HepG2 (cell line): ENCODE data around the gene CNBD2. TPM values are rescaled to one million over a fixed set of nuclear protein-coding genes. Genes with fewer than 3 reads are reported as not detected.
"Not testable (repeated sequence)": the region's sequence is repeated elsewhere in the genome, so short reads cannot be mapped to it uniquely, and the experiment has no call there.

ENCODE experiments used
- ATAC-seq: fragments of 200-7000 bp; cut with Tn5 transposase; 3 replicates; pipeline ENCODE4 v1.9.1; 2020; ENCODE audit warnings: mild to moderate bottlenecking, moderate library complexity
- BruUV-seq: library from RNA; stranded (reverse); fragments of 400-500 nt; replicated peaks from 2 replicates; lab custom pipeline; 2021; lab: Mats Ljungman, UMichigan
- CTCF ChIA-PET: fragments of 300-600 bp; formaldehyde crosslinking; extraction: SDS; loops from one replicate; lab custom pipeline; 2021; ENCODE audit warnings: low total read pairs, inconsistent platforms, low intra/inter-chr PET ratio; lab: Yijun Ruan, JAX
- POLR2A ChIA-PET: fragments of 350-600 bp; sonication (Branson Sonifier 250); formaldehyde crosslinking; loops from one replicate; lab custom pipeline; 2020; ENCODE audit warnings: antibody characterized with exemption, inconsistent platforms; lab: Yijun Ruan, JAX
- DNase-seq: peaks from one replicate; pipeline ENCODE4 v3.0.0-alpha.2; 2015; ENCODE audit warnings: low spot score
- FAIRE-seq: peaks from 3 replicates; lab custom pipeline; 2011; peaks lifted over from hg19 to GRCh38; lab: Jason Lieb, UNC
- H2AFZ ChIP-seq: one replicate; pipeline ENCODE4 v1.6.1; 2011; ENCODE audit warnings: low read length, inconsistent platforms
- H3K27ac ChIP-seq: fragments of 300-600 bp; 3 replicates; pipeline ENCODE4 v1.8.0; 2011; ENCODE audit warnings: mixed run types, mild to moderate bottlenecking, mixed read lengths, low read length, inconsistent platforms; ENCODE audit not compliant: insufficient read depth; ENCODE audit errors: extremely low read length
- H3K27me3 ChIP-seq, 2 experiments: fragments of 200-600 bp in 1 of 2; 2 replicates in 1 of 2; 3 replicates in 1 of 2; pipeline versions ENCODE4 v1.6.0 to v1.8.0; 2011; ENCODE audit warnings: low read length in 2 of 2, mild to moderate bottlenecking in 2 of 2, moderate library complexity in 2 of 2, inconsistent platforms in 1 of 2; ENCODE audit not compliant: insufficient read depth in 2 of 2, control insufficient read depth in 1 of 2
- H3K36me3 ChIP-seq, 2 experiments: fragments of 200-600 bp in 1 of 2; replicated peaks in 1 of 2; 2 replicates in 1 of 2; 3 replicates in 1 of 2; pipeline versions ENCODE4 v1.5.1 to v1.8.0; 2011; ENCODE audit warnings: low read length in 2 of 2, inconsistent platforms in 1 of 2; ENCODE audit not compliant: insufficient read depth in 2 of 2, control insufficient read depth in 1 of 2
- H3K4me1 ChIP-seq: 2 replicates; pipeline ENCODE4 v1.5.1; 2012; ENCODE audit warnings: low read length, inconsistent platforms; ENCODE audit not compliant: insufficient read depth
- H3K4me2 ChIP-seq: 2 replicates; pipeline ENCODE4 v1.6.0; 2011; ENCODE audit warnings: low read depth, low read length, inconsistent platforms
- H3K4me3 ChIP-seq, 3 experiments: fragments of 200-600 bp in 1 of 3; sonication (generic), shearing (Covaris generic) in 1 of 3; replicated peaks in 1 of 3; 2 replicates each; pipeline ENCODE4 v1.5.1; 2011 to 2016; ENCODE audit warnings: low read length in 3 of 3, inconsistent platforms in 2 of 3, low read depth in 2 of 3, mild to moderate bottlenecking in 2 of 3, control low read depth in 1 of 3, mixed read lengths in 1 of 3; ENCODE audit not compliant: insufficient read depth in 1 of 3
- H3K79me2 ChIP-seq: one replicate; pipeline ENCODE4 v1.6.1; 2011; ENCODE audit warnings: low read length, inconsistent platforms; ENCODE audit not compliant: insufficient read depth
- H3K9ac ChIP-seq: 2 replicates; pipeline ENCODE4 v1.6.0; 2011; ENCODE audit warnings: mild to moderate bottlenecking, low read depth, low read length, inconsistent platforms; ENCODE audit not compliant: insufficient read depth
- H3K9me3 ChIP-seq: 2 replicates; pipeline ENCODE4 v1.5.1; 2012; ENCODE audit warnings: mild to moderate bottlenecking, low read length
- H4K20me1 ChIP-seq: 2 replicates; pipeline ENCODE4 v1.6.0; 2011; ENCODE audit warnings: inconsistent platforms, mild to moderate bottlenecking, low read length, moderate library complexity; ENCODE audit not compliant: insufficient read depth
- DPF2 ChIP-seq: sonication (generic); formaldehyde crosslinking; IDR thresholded peaks from 2 replicates; pipeline ENCODE4 v1.4.0; 2020; ENCODE audit warnings: mild to moderate bottlenecking, low read depth, missing genetic modification reagents, borderline replicate concordance
- MAFF ChIP-seq: IDR thresholded peaks from 2 replicates; pipeline ENCODE4 v1.6.1; 2011; ENCODE audit warnings: low read depth, low read length, improper control_type of control experiment
- MAFK ChIP-seq, 2 experiments: IDR thresholded peaks in 1 of 2; conservative IDR thresholded peaks in 1 of 2; 2 replicates each; pipeline ENCODE4 v1.6.1; 2011; ENCODE audit warnings: improper control_type of control experiment in 2 of 2, low read length in 2 of 2
- SRSF9 ChIP-seq: fragments of 200-400 bp; formaldehyde crosslinking; IDR thresholded peaks from 2 replicates; pipeline ENCODE4 v1.6.1; 2018; ENCODE audit warnings: borderline replicate concordance, mild to moderate bottlenecking, low read depth, low read length; ENCODE audit not compliant: insufficient read depth, poor library complexity, severe bottlenecking
- WGBS: methylation state at CpG from one replicate; pipeline ENCODE4 v1.1.6; 2017; ENCODE audit warnings: low lambda C conversion rate; 5-methylcytosine and 5-hydroxymethylcytosine counted together
- in situ Hi-C: cut with HindIII; loops from 2 replicates; pipeline ENCODE4 v1.10.0; 2017; ENCODE audit warnings: low pct_unique_long_range_greater_than_20kb; ENCODE audit not compliant: extremely low pct_ligation_motif_present
- intact Hi-C: fragments of 100-400 bp; cut with micrococcal nuclease; formaldehyde crosslinking; loops from one replicate; pipeline ENCODE4 v1.10.0; 2022; ENCODE audit not compliant: unreplicated experiment
- polyA plus RNA-seq, 8 experiments: library from polyadenylated mRNA; depleted of rRNA in 3 of 8; stranded (reverse) in 7 of 8; unstranded in 1 of 8; fragments of >200 nt; fragmentation: Illumina TruSeq in 4 of 8; extraction: Trizol in 4 of 8; gene quantifications; 2 replicates each; pipeline versions ENCODE4 v1.2.1 to v1.2.3, GENCODE V29; 2011 to 2016; ENCODE audit warnings: low read depth in 4 of 8, missing spikeins in 1 of 8, mixed read lengths in 1 of 8; ENCODE audit not compliant: insufficient read depth in 1 of 8
- total RNA-seq, 5 experiments: library from RNA; depleted of rRNA; stranded (reverse); fragments of >200 nt; fragmentation: Illumina TruSeq; extraction: Trizol; gene quantifications; 2 replicates each; pipeline ENCODE4 v1.2.3, GENCODE V29; 2016; ENCODE audit warnings: low read depth in 1 of 5
- TF ChIP-seq, protein P1 (sequence below): sonication (generic); formaldehyde crosslinking; IDR thresholded peaks from 2 replicates; pipeline ENCODE4 v1.8.0; 2023; ENCODE audit warnings: mild to moderate bottlenecking, missing genetic modification reagents

CNBD2 gene
- total and polyA plus RNA-seq, 2 of the 13 experiments (the other 11 are each of a cell fraction or from before 2014, with no cell fraction given), result 12.4 to 22.8 TPM

DNA sequence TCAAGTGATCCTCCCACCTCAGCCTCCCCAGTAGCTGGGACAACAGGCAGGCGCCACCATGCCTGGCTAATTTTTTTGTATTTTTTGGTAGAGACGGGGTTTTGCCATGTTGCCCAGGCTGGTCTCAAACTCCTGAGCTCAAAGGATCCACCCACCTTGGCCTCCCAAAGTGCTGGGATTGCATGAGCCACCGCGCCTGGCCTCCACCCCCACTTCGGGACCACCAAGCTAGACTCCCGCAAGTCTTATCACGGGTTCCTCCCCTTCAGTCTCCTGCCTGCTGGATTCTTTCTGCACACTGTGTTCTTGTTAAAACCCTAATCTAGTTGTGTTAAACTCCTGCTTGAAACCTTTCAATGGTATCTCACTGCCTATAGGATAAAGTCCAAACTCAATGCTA lies 57.7 kb downstream of the CNBD2 start:
- H2AFZ ChIP-seq, H3K4me1 ChIP-seq, POLR2A ChIA-PET, H3K4me2 ChIP-seq, H3K79me2 ChIP-seq, in situ Hi-C loops, H3K9me3 ChIP-seq, BruUV-seq, H3K36me3 ChIP-seq, H3K4me3 ChIP-seq, H3K9ac ChIP-seq, intact Hi-C loops, CTCF ChIA-PET, DNase-seq, ATAC-seq, H4K20me1 ChIP-seq, H3K27ac ChIP-seq, FAIRE-seq: not testable (repeated sequence)
- 52% methylated on average over 7 of the region's 7 CpGs for WGBS
- TF ChIP-seq, protein P1, sequence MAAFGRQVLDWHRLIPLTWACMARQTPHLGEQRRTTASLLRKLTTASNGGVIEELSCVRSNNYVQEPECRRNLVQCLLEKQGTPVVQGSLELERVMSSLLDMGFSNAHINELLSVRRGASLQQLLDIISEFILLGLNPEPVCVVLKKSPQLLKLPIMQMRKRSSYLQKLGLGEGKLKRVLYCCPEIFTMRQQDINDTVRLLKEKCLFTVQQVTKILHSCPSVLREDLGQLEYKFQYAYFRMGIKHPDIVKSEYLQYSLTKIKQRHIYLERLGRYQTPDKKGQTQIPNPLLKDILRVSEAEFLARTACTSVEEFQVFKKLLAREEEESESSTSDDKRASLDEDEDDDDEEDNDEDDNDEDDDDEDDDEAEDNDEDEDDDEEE (CRISPR knock-in tag), result 0 out of 2 replicates have a peak, but pooled peaks have one; percentile 30
- H3K27me3 ChIP-seq, result peaks cover 2 to 36% of the 10 kb centered on the region in 2 experiments; a peak in 4 of 5 replicates

DNA sequence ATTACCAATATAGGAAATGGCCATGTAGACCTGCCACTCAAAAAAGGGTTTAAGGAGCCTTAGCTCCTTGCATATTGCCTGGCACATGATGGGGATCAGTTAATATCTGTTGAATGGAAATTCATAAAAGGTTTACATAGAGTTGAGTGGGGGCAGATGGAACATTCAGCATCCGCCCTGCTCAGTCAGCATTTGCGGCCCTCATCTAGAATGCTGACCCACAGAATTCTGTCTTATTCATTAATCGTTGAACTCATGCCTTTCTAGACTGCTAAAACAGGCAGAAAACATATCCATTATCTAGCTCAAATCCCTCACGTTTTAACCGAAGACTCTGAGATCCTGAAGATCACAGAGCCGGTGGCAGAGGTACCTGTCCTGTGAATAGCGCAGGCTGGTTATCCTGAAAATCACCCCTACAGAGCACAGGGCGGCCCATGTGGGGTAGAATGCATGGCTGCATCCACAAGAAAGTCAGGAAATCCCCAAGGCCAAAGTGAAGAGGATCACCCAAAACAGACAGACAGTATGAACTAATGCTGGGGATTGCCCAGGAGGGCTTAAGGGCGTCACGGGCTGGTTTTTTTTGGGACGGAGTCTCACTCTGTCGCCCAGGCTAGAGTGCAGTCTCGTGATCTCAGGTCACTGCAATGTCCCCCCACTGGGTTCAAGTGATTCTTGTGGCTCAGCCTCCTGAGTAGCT lies 59.9 kb downstream of the CNBD2 start:
- POLR2A ChIA-PET, result no interaction called here
- no TSS peak for BruUV-seq
- Histone ChIP-seq H2AFZ (no peak overlapping the region), H3K9ac (no peak overlapping the region), H3K36me3 (no peaks in the 10 kb centered on the region), H3K4me1 (no peaks in the 10 kb centered on the region), H3K79me2 (no peaks in the 10 kb centered on the region), H4K20me1 (no peaks in the 10 kb centered on the region), H3K4me2 (no peak overlapping the region), H3K9me3 (no peaks in the 10 kb centered on the region), H3K27ac (no peak overlapping the region), H3K27me3 (peaks cover 2 to 41% of the 10 kb centered on the region in 2 experiments; a peak in 4 of 5 replicates), H3K4me3 (no peak overlapping the region)
- intact Hi-C loops, result no loop called here
- in situ Hi-C loops, result no loop called here
- FAIRE-seq (no peak), ATAC-seq (no peak), DNase-seq (no peak)
- CTCF ChIA-PET, result no interaction called here
- WGBS, result 55% methylated on average over 13 of the region's 13 CpGs
- no peak for TF ChIP-seq SRSF9
- TF ChIP-seq MAFF, result peak; percentile 65
- TF ChIP-seq DPF2 (CRISPR knock-in tag), result no peak
- peak; percentile 46 to 69; a peak in 3 of 4 replicates for TF ChIP-seq MAFK (conservative IDR thresholded peaks at IDR 0.05 in 1 of 2, IDR thresholded peaks at IDR 0.05 in 1 of 2; ENCODE audit: low read length in 2 of 2)
